HG03439 (cell line): ENCODE results near the gene ACBD4.

Experiments used
- ATAC-seq: cut with Tn5 transposase; IDR thresholded peaks from one replicate; pipeline ENCODE4 v1.9.1; 2021; ENCODE audit warnings: mild to moderate bottlenecking, moderate library complexity; ENCODE audit not compliant: unreplicated experiment

Gene ACBD4

GRCh38 chr17:45132572-45133463 lies 2.7 kb upstream of the ACBD4 start:
- peak; percentile 31 for ATAC-seq

GRCh38 chr17:45135978-45136791 lies 698 bp downstream of the ACBD4 start:
- no peak for ATAC-seq

GRCh38 chr17:45136846-45137560 lies 1.5 kb downstream of the ACBD4 start:
- ATAC-seq = no peak

DNA sequence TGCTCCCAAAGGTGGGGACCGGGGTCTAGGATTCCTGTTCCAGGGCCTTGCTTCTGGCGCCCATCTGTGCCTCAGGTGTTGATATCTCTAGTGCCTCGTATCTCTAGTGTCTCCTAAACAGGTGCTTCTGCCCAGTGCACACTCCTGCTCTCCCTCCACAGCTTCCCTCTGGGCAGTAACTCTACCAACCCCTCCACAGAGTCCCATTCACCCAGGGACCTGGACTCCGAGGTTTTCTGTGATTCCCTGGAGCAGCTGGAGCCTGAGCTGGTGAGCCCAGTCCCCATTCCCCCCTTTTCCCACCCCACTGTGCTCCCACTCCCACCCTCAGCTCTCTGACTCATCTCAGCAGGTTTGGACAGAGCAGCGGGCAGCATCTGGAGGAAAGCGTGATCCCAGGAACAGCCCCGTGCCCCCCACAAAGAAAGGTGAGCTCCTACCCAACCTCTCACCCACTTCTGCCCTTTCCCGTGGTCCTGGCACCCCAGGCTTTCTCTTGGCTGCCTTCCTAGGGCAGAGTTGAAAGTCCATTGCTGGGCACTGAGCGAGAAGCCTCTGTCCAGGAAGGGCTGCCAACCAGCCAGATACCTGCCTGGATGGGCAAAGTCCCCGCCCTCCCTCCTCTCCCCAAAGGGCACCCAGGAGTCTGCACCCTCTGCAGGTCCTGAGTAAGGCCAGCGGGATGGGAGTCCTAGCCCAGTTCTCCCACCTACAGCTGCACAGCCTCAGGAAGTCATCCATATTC lies 2.2 kb downstream of the ACBD4 start:
- no peak for ATAC-seq

GRCh38 chr17:45138911-45139532 lies 3.5 kb downstream of the ACBD4 start:
- ATAC-seq = no peak

DNA sequence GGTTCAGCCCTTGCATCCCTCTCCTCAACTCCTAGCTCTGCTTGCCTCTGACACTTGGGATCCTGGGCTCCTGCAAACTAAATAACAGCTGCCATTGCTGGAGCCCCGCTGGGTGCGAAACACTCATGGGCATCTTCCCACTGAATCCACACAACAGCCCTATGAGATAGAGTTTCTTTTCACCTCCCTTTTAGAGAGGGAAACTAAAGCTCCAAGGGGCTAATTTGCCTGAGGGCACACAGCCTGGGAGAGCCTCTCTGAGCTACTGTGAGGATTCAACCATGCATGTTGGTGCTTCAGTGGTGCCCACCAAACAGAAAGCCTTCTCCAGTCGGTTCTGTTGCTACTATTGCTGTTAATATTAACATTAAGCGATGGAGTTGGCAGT lies 4.0 kb downstream of the ACBD4 start:
- no peak for ATAC-seq

DNA sequence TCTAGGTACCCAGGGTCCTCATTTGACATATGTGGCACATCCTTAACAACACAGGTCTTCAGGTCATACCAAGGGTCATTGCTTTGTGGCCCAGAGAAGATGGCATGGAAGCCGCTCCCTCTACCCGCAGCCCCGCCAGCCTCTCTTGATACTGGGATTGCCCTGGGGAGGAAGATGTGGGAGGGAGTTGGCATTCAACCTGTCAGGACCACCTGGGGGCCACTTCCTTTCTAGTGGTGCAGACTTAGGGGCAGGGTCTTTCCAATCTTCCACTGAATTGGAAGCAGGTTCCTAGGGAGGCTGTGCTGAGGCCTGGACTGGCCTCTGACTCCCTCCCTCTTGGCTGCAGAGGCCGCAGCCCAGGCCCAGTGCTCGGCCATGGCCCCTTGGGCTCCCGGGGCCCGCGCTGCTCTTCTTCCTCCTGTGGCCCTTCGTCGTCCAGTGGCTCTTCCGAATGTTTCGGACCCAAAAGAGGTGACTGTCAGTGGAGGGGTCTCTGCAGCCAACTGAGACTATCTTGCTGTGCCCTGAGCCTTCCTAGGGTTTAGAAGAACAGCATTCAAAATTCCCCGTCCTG lies 7.7 kb downstream of the ACBD4 start:
- ATAC-seq = no peak

DNA sequence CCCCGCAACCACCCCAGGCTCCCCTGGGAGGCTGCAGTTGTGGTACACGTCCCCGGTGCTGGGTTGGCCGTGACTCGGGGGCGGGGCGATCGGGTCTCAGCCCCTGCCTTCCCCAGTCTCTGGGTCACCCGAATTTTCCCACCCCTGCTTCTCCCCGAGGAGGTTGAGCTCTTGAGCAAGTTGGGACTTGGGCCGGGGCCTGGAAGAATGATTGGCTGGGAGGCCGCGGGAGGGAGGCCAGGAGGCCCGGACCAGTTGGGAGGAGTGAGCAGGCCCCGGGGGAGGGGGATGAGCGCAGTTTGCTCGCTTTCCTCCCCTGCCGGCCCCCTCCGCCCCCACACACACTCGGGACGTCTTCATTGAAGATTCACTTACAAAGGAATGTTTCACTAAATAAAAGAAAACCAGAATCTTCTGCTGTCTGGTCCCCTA lies 8.3 kb downstream of the ACBD4 start:
- no peak for ATAC-seq

- ATAC-seq = no peak
Observed at GRCh38 chr17:45144199-45145034, 8.9 kb downstream of the ACBD4 start.

- no peak for ATAC-seq
Observed at GRCh38 chr17:45145035-45145389, 9.5 kb downstream of the ACBD4 start.

GRCh38 chr17:45146166-45146565 lies 10.7 kb downstream of the ACBD4 start:
- ATAC-seq = no peak

DNA sequence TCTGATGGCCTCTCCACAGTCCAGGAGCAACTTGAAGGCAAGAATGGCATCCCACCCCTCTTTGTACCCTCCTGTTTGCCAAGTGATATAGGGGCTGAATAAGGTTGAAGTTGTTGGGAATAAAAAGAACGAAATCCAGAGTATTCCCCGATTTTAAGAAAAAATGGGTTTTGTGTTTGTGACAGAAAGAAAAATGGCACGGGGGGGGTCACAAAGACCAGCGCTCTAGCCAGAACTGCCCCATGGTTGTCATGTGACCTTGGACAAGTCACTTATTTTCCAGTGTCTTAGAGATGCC lies 11.1 kb downstream of the ACBD4 start:
- no peak for ATAC-seq

- no peak for ATAC-seq
Observed at GRCh38 chr17:45146890-45147580, 11.5 kb downstream of the ACBD4 start.

DNA sequence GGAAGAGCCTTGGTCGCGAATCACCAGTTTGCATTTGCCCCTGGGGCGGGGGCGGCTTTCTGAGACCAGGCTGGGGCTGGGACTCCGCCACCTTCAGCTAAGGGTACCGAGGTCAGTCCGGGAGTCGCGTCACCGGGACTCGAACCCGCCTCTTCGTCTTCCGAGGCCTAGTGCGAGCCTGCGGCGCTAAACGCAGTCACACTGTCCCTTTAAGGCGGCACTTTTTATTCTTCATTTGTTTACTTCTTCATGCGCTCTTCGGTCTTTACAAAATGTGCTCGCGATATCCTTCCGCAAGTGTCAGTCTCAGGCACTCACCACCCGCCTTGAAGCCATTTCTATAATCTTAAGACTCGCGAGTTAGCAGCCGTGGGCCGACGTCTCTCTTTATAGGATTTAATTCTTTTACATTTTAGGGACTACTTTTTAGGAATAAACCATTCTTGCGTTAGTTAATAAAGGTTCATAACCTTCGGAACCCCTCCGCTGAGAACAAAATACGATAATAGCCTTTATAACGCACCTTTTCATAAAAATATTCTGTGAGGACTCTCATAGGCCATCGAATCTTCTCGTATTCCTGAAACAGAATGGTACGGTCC lies 12.2 kb downstream of the ACBD4 start:
- no peak for ATAC-seq

DNA sequence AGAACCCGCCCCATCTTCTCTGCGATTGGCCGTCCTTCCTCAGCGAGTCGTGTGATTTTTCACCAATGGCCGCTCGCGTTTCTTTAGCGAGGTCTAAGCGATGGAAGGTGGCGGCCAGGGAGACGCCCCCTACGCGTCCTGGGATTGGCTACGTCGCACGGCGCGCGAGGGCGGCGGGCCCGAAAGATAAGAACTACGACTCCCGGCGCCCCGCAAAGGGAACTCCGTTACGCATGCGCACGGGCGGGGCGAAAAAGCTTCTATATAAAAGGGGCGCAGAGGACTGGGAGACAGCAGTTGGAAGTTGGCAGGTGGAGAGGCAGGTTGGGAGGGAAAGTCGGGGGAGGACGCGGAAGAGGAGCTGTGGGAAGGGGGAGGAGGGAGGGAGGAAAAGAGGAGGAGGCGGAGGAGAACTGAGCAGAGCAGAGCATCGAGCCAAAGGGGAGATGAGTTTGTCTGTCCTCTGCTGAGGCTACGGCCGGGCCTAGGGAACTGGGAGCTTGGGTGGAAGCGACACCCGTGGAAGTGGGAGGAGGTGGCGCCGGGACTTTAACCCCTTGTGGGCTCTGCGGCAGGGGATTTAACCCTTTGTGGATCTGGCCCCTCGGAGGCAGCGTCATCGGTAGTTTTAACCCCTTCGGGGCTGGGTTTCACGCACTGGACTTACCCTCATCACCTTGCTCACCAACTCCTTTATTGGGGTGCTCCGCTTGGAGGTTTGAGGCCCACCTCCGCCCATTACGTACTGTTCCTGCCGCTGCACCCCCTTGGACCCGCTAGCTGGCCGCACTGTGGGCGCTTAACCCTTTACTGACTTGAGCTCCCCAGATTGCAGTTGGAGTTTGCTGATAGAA lies 12.9 kb downstream of the ACBD4 start, which contains the start of gene HEXIM1:
HEXIM1 (plus strand) TSS at position 293 of the 854 bp plus-strand sequence. CDS start 716 bp downstream, outside the sequence.
- ATAC-seq = peak; percentile 67

DNA sequence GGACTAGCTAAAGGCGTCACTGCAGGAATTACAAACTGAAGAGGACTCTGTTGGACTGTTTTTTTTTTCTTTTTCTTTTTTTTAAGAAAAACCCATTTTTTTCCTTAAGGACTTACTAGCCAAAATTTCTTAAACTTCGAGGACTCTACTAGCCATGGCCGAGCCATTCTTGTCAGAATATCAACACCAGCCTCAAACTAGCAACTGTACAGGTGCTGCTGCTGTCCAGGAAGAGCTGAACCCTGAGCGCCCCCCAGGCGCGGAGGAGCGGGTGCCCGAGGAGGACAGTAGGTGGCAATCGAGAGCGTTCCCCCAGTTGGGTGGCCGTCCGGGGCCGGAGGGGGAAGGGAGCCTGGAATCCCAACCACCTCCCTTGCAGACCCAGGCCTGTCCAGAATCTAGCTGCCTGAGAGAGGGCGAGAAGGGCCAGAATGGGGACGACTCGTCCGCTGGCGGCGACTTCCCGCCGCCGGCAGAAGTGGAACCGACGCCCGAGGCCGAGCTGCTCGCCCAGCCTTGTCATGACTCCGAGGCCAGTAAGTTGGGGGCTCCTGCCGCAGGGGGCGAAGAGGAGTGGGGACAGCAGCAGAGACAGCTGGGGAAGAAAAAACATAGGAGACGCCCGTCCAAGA lies 13.7 kb downstream of the ACBD4 start:
- ATAC-seq = peak; percentile 35
